Omental fat pad (tissue), 4 donors: ENCODE data around the gene VWA5A. TPM values are rescaled to one million over a fixed set of nuclear protein-coding genes. Genes with fewer than 3 reads are reported as not detected.
"Not testable (repeated sequence)": the region's sequence is repeated elsewhere in the genome, so short reads cannot be mapped to it uniquely, and the experiment has no call there.

Experiments
- ATAC-seq: fragments of 150-250 bp; one replicate; pipeline ENCODE4 v1.9.1; 2016; ENCODE audit warnings: mild to moderate bottlenecking, moderate library complexity; ENCODE audit not compliant: low FRiP score
- DNase-seq: peaks from one replicate; pipeline ENCODE4 v3.0.0-alpha.2; 2019; ENCODE audit warnings: low spot score
- total RNA-seq, 4 donors: library from RNA; depleted of rRNA; stranded (reverse); fragments of >200 nt; gene quantifications; one replicate each; pipeline ENCODE4 v1.1.0, GENCODE V29; 2016
- TF ChIP-seq, protein P1 (sequence below), 3 donors: fragments of 450-650 bp; IDR thresholded peaks; one replicate each; pipeline ENCODE4 v1.5.1; 2016 to 2017; ENCODE audit warnings: antibody characterized with exemption in 3 of 3, mild to moderate bottlenecking in 3 of 3, moderate library complexity in 2 of 3

VWA5A gene
- total RNA-seq, 4 donors from 2014 or later: 9.7 to 19.5 (median 15.0) TPM

DNA sequence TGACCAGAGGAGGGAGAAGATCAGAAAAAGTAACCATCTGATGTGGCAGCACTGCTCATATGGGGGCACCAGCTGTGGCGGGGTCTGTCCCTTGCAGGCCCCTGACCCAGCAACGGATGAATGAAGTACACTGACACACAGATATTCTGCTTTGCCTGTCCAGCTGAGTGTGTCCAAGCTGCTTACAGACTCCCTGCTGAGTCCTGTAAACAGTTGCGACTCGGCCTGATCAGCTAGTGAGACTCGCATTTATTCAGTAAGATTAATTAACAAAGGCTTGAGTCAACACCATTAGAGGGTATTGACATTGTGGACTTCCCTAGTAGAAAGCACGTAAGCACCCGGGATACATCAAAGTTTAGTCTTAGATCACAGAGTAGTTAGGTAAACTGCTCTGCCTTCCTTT lies 52.6 kb downstream of the VWA5A start:
- no peak for ATAC-seq
- no peak for DNase-seq
- TF ChIP-seq, protein P1, sequence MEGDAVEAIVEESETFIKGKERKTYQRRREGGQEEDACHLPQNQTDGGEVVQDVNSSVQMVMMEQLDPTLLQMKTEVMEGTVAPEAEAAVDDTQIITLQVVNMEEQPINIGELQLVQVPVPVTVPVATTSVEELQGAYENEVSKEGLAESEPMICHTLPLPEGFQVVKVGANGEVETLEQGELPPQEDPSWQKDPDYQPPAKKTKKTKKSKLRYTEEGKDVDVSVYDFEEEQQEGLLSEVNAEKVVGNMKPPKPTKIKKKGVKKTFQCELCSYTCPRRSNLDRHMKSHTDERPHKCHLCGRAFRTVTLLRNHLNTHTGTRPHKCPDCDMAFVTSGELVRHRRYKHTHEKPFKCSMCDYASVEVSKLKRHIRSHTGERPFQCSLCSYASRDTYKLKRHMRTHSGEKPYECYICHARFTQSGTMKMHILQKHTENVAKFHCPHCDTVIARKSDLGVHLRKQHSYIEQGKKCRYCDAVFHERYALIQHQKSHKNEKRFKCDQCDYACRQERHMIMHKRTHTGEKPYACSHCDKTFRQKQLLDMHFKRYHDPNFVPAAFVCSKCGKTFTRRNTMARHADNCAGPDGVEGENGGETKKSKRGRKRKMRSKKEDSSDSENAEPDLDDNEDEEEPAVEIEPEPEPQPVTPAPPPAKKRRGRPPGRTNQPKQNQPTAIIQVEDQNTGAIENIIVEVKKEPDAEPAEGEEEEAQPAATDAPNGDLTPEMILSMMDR (IDR thresholded peaks at IDR 0.05): no peak

DNA sequence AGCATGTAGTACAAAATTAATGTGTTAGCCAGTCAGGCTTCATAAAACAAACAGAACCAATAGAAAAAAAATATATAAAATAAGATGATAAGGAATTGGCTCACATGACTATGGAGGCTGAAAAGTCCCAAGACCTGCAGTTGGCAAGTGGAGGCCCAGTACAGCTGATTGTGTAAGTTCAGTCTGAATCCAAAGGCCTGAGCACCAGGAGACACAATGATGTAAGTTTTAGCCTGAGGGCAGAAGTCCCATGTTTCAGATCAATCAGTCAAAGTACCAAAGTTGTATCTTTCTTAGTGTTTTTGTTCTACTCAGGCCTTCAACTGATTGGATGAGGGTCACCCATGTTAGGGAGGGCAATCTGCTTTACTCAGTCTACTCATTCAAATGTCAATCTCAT lies 53.5 kb downstream of the VWA5A start:
- TF ChIP-seq, protein P1 (IDR thresholded peaks at IDR 0.05): no peak
- ATAC-seq (no peak), DNase-seq (no peak)

DNA sequence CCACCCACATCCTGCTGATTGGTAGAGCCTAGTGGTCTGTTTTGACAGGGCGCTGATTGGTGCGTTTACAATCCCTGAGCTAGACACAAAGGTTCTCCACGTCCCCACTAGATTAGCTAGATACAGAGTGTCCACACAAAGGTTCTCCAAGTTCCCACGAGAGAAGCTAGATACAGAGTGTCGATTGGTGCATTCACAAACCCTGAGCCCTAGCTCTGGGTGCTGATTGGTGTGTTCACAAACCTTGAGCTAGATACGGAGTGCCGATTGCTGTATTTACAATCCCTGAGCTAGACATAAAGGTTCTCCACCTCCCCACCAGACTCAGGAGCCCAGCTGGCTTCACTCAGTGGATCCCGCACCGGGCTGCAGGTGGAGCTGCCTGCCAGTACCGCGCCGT lies 55.1 kb downstream of the VWA5A start:
- not testable (repeated sequence) for ATAC-seq, DNase-seq

DNA sequence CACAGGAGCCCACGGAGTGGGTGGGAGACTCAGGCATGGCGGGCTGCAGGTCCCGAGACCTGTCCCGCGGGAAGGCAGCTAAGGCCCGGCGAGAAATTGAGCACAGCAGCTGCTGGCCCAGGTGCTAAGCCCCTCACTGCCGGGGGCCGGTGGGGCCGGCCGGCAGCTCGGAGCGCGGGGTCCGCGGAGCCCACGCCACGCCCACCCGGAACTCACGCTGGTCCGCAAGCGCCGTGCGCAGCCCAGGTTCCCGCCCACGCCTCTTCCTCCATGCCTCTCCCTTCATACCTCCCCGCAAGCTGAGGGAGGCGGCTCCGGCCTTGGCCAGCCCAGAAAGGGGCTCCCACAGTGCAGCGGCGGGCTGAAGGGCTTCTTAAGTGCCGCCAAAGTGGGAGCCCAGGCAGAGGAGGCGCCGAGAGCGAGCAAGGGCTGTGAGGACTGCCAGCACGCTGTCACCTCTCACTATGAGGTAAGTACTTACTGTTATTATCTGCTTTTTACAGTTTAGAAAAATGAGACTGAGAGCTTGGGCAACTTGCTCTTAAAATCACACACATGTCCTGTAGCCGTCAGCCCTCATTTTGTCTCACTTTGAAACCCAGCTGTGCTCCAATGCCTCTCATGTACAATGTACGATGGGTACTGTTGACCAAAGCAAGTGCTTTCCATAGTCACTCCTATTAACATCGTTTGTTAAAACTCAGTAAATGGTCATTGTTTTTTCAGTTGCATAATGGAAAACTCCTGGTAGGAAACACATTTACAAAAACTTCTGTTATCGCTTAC lies 55.7 kb downstream of the VWA5A start:
- no peak for DNase-seq
- no peak for ATAC-seq

DNA sequence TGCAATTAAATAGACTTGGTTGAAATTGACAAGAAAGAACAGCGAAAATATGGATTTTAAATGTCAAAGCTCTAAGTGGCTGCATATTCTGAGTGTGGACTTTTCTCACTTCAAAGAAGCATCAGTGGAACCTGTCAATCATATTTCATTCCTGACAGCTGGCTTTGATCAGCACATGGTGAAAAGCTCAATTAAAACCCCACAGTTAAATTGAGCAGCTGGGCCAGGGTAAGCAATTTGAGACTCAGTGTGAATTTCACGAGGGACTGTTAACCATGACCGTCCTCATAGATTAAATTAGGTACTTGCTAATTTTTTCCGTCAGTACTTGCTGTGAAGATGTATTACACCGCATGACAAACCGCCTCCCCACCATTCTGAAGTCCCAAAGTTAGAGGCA lies 56.9 kb downstream of the VWA5A start:
- no peak for ATAC-seq
- no peak for DNase-seq
- TF ChIP-seq, protein P1 (IDR thresholded peaks at IDR 0.05): no peak

More for the DNA sequence above, 55.7 kb downstream of the VWA5A start:
- TF ChIP-seq, protein P1 (IDR thresholded peaks at IDR 0.05): no peak

DNA sequence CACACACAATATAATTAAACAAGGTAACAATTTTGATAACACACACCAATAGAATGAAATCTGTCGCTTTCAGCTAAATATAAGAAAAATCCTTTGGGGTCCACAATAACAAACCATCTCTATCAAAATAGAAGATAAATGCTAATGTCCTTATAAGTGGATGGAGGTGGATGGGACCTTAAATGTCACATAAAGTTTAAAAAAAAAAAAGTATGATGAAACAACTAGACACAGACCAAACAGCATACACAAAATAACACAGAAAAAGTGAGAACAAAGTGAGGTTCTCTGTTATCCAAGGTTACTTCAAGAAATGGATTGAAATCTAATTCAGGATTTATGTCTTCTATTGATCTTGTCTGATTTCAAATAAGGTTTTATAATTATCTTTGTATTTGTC lies 57.3 kb downstream of the VWA5A start:
- DNase-seq (no peak), ATAC-seq (no peak)
- TF ChIP-seq, protein P1 (IDR thresholded peaks at IDR 0.05): no peak

DNA sequence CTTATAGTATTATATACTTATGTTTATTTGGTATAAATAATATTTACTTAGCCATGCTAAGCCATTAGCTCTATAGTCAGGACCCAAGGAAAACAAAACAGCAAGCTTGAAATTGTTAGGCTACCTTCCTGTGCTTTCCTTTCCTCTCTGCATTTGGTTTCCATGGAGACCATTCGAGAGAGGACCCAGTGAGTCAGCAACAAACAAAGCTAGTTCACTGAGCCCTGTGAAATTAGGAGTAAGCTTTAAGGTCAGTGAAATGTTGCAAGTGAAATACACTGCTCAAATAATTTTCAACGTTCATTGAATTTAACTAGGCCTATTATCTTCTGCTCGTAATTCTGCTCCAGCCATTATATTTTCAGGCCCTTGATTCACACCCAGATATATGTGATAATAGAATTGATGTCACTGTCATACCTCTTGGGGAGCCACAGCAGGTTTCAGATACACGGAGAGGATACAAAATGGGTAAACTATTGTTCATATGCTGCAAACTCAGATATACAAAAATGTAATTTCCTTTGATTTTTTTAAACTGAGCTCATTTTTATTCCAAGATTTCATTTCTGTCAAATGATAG lies 58.8 kb downstream of the VWA5A start:
- DNase-seq (no peak), ATAC-seq (no peak)
- TF ChIP-seq, protein P1 (IDR thresholded peaks at IDR 0.05): no peak
